Gastrocnemius medialis (tissue), 4 donors: Measurements from ENCODE around the gene TFDP1.

Source experiments
- CTCF ChIP-seq, 5 experiments: fragments of 450-650 bp in 3 of 5; fragments of 200-600 bp in 2 of 5; sonication (generic) in 2 of 5; IDR thresholded peaks in 4 of 5; conservative IDR thresholded peaks in 1 of 5; 1 replicate in 4 of 5; 2 replicates in 1 of 5; pipeline ENCODE4 v1.5.1; 2016 to 2019; ENCODE audit warnings: antibody characterized with exemption in 5 of 5, mild to moderate bottlenecking in 3 of 5, moderate library complexity in 3 of 5
- POLR2A ChIP-seq, 2 donors: fragments of 450-650 bp; IDR thresholded peaks; one replicate each; pipeline ENCODE4 v1.6.1; 2017; ENCODE audit warnings: antibody characterized with exemption in 2 of 2, mild to moderate bottlenecking in 2 of 2, moderate library complexity in 2 of 2

DNA sequence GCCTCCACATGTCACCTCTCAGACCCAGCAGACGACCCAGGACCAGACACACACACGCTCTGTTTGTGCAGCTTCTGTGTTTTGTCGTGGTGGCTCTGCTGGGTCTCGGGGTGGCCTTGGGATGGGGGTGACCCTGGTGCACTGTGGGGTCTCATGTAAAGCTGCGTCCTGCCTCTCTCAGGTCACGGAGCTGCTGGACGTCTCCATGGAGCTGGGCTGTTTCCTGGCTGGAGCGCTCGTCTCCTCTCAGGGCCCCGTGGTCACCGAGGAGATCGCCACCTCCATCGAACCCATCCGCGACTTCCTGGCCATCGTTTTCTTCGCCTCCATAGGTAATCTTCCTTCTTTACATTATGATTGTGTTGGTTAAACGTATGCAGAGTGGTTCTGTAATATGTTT is 45.4 kb upstream of the TFDP1 start:
- TF ChIP-seq CTCF (IDR thresholded peaks at IDR 0.05 in 4 of 5, conservative IDR thresholded peaks at IDR 0.05 in 1 of 5) (no peak), POLR2A (IDR thresholded peaks at IDR 0.05) (no peak)
